Left ventricle myocardium inferior (tissue), 1 donor: ENCODE results near the gene FAIM2. TPM values are rescaled to one million over a fixed set of nuclear protein-coding genes. Genes with fewer than 3 reads are reported as not detected.

Source experiments
- DNase-seq: peaks from one replicate; pipeline ENCODE4 v3.0.0-alpha.2; 2020
- H3K27ac ChIP-seq: fragments of 200-600 bp; replicated peaks from 2 replicates; pipeline ENCODE4 v1.8.0; 2021
- H3K27me3 ChIP-seq: fragments of 200-600 bp; 2 replicates; pipeline ENCODE4 v1.8.0; 2021; ENCODE audit warnings: low read depth
- H3K36me3 ChIP-seq: fragments of 200-600 bp; 2 replicates; pipeline ENCODE4 v1.8.0; 2021
- H3K4me1 ChIP-seq: fragments of 200-600 bp; 2 replicates; pipeline ENCODE4 v1.8.0; 2021
- H3K4me3 ChIP-seq: fragments of 200-600 bp; 2 replicates; pipeline ENCODE4 v1.8.0; 2021; ENCODE audit warnings: mild to moderate bottlenecking, moderate library complexity
- H3K9me3 ChIP-seq: fragments of 200-600 bp; replicated peaks from 2 replicates; pipeline ENCODE4 v1.8.0; 2021
- intact Hi-C: fragments of 100-400 bp; cut with micrococcal nuclease; formaldehyde crosslinking; loops from one replicate; pipeline ENCODE4 v1.11.0; 2022
- total RNA-seq: library from RNA; stranded (reverse); fragmentation: NEBNext Ultra II Directional; extraction: Animal tissue kit (Norgen Biotek cat#: 25700); gene quantifications from one replicate; pipeline ENCODE4 v1.2.1, GENCODE V29; 2021
- TF ChIP-seq, protein P1 (sequence below): fragments of 200-600 bp; IDR thresholded peaks from 2 replicates; pipeline ENCODE4 v1.8.0; 2021; ENCODE audit warnings: antibody characterized with exemption, mild to moderate bottlenecking, borderline replicate concordance
- donor health status: DM: no; HTN: yes; CAD: no; lungs with severe emphysema.

FAIM2 gene
- total RNA-seq, 1 donor from 2014 or later: 7.4 TPM

DNA sequence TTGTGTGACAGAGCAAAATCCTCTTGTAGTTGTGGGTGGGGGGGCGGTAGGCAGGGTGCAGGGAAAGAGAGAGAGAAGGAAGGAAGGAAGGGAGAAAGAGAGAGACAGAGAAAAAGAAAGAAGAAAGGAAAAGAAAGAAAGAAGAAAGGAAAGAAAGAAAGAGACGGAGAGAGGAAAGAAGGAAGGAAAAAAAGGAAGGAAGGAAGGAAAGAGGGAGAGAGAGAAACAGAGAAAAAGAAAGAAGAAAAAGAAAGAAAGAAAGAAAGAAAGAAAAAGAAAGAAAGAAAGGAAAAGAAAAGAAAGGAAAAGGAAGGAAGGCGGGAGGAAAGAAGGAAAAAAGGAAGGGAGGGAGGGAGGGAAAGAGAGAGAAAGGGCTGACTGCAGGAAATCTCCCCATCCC lies 17.6 kb upstream of the FAIM2 start:
- no peak overlapping the region for H3K4me3 ChIP-seq
- DNase-seq: no peak
- peaks cover 16% of the 10 kb centered on the region for H3K4me1 ChIP-seq
- no peaks in the 10 kb centered on the region for H3K9me3 ChIP-seq
- TF ChIP-seq, protein P1, sequence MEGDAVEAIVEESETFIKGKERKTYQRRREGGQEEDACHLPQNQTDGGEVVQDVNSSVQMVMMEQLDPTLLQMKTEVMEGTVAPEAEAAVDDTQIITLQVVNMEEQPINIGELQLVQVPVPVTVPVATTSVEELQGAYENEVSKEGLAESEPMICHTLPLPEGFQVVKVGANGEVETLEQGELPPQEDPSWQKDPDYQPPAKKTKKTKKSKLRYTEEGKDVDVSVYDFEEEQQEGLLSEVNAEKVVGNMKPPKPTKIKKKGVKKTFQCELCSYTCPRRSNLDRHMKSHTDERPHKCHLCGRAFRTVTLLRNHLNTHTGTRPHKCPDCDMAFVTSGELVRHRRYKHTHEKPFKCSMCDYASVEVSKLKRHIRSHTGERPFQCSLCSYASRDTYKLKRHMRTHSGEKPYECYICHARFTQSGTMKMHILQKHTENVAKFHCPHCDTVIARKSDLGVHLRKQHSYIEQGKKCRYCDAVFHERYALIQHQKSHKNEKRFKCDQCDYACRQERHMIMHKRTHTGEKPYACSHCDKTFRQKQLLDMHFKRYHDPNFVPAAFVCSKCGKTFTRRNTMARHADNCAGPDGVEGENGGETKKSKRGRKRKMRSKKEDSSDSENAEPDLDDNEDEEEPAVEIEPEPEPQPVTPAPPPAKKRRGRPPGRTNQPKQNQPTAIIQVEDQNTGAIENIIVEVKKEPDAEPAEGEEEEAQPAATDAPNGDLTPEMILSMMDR: no peak
- H3K27me3 ChIP-seq: peaks cover 15% of the 10 kb centered on the region
- H3K36me3 ChIP-seq: no peaks in the 10 kb centered on the region
- H3K27ac ChIP-seq: peak overlapping the region; percentile 63
- intact Hi-C loops: no loop called here

DNA sequence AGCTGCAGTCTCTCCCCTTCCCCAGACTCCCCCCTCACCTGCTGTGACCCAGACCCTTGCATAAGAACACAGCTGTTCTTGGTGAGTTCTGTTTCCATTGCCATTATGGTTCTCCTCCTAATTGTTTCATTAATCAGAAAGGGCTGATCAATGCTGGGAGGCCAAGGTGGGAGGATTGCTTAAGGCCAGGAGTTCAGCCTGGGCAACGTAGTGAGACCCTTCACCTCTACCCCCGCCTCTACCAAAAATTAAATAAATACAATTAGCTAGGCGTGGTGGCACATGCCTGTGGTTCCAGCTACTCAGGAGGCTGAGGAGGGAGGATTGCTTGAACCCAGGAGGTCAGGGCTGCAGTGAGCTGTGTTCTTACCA lies 17.2 kb upstream of the FAIM2 start:
- H3K36me3 ChIP-seq: no peaks in the 10 kb centered on the region
- DNase-seq: no peak
- H3K4me3 ChIP-seq: no peak overlapping the region
- H3K4me1 ChIP-seq: peaks cover 16% of the 10 kb centered on the region
- TF ChIP-seq, protein P1: no peak
- H3K27me3 ChIP-seq: peaks cover 15% of the 10 kb centered on the region
- no peaks in the 10 kb centered on the region for H3K9me3 ChIP-seq
- intact Hi-C loops: no loop called here
- H3K27ac ChIP-seq: peak overlapping the region; percentile 51

DNA sequence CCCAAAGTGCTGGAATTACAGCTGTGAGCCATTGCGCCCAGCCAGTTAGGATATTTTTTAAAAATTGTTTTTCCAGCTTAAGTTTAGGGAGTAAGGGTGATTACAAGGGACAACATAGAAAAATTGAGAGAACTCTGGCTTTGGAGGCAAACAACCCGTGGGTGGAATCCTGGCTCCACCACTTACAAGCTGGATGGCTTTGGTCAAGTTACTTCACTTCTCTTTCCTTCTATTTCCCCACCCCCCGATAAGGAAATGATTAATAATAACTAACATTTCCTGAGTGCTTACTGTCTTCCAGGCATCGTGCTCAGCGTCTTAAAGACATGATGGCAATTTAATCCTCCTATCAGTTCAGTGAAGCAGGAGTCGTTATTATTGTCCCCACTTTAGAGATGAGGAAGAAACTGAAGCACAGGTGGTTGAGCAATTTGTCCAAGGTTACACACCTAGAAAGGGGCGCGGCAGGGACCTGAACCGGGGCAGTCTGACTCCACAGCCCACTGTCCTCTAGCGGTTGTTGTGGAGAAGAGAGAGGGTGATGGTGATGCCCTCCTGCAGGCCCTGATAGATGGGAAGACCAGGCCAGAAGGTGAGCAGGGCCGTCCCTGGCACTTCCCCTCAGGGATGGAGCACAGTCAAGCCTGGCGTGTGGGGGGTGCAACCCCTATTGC lies 16.7 kb upstream of the FAIM2 start:
- H3K27me3 ChIP-seq: peaks cover 15% of the 10 kb centered on the region
- H3K36me3 ChIP-seq: no peaks in the 10 kb centered on the region
- peak overlapping the region; percentile 51 for H3K27ac ChIP-seq
- peaks cover 16% of the 10 kb centered on the region for H3K4me1 ChIP-seq
- no peak for DNase-seq
- no peaks in the 10 kb centered on the region for H3K9me3 ChIP-seq
- TF ChIP-seq, protein P1: no peak
- H3K4me3 ChIP-seq: no peak overlapping the region
- intact Hi-C loops: no loop called here

- peaks cover 20% of the 10 kb centered on the region for H3K4me1 ChIP-seq
- intact Hi-C loops: no loop called here
- H3K9me3 ChIP-seq: no peaks in the 10 kb centered on the region
- H3K36me3 ChIP-seq: no peaks in the 10 kb centered on the region
- TF ChIP-seq, protein P1: no peak
- no peak overlapping the region for H3K4me3 ChIP-seq
- no peak for DNase-seq
- peaks cover 24% of the 10 kb centered on the region for H3K27me3 ChIP-seq
- H3K27ac ChIP-seq: no peak overlapping the region
These were observed 14.1 kb upstream of the FAIM2 start for GRCh38 chr12:49917788-49918173.

DNA sequence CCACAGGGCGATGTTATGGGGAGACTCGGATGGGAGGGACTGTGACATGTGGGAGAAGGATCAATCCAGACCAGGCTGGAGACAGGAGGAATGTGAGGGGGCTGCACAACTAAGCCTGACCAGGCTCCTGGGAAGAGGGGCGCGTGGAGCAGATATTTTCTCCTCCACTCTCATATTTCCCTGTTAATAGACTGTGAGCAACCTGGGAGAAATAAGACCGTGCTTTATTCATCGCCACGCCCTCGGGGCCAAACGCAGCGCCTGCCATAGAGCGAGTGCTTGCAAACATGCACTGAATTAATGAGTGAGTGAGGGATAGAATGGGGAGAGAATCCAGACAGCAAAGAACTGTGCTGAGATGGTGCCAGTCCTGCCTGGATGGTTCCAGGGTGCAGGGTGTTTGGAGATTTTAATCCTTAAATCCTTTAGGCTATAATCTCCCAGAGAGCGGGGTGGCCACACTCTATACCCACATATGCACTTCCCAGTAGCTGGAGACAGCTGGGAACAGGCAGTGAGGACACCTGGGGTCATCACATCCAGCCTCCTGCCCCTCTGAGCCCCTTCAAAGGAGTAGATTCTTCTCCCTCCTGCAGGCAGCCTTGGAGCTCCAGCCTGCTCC lies 13.6 kb upstream of the FAIM2 start:
- no peak overlapping the region for H3K27ac ChIP-seq
- H3K4me1 ChIP-seq: peaks cover 15% of the 10 kb centered on the region
- H3K27me3 ChIP-seq: peaks cover 26% of the 10 kb centered on the region
- TF ChIP-seq, protein P1: no peak
- H3K36me3 ChIP-seq: no peaks in the 10 kb centered on the region
- intact Hi-C loops: no loop called here
- no peak overlapping the region for H3K4me3 ChIP-seq
- no peaks in the 10 kb centered on the region for H3K9me3 ChIP-seq
- no peak for DNase-seq
